Left renal pelvis (tissue), 4 donors: ENCODE data around the gene OPN3. TPM values are rescaled to one million over a fixed set of nuclear protein-coding genes. Genes with fewer than 3 reads are reported as not detected.

Experiments used
- DNase-seq, 4 donors: peaks; one replicate each; pipeline ENCODE4 v3.0.0-alpha.2; 2013; ENCODE audit warnings: low read depth in 4 of 4, low spot score in 3 of 4
- polyA plus RNA-seq, 4 donors: library from polyadenylated mRNA; unstranded; fragments of 120-200 nt; gene quantifications; one replicate each; pipeline ENCODE4 v1.2.1, GENCODE V29; 2013; ENCODE audit not compliant: insufficient read length in 4 of 4

OPN3 gene
- polyA plus RNA-seq, 4 donors: 21.1 to 50.5 (median 47.0) TPM

DNA sequence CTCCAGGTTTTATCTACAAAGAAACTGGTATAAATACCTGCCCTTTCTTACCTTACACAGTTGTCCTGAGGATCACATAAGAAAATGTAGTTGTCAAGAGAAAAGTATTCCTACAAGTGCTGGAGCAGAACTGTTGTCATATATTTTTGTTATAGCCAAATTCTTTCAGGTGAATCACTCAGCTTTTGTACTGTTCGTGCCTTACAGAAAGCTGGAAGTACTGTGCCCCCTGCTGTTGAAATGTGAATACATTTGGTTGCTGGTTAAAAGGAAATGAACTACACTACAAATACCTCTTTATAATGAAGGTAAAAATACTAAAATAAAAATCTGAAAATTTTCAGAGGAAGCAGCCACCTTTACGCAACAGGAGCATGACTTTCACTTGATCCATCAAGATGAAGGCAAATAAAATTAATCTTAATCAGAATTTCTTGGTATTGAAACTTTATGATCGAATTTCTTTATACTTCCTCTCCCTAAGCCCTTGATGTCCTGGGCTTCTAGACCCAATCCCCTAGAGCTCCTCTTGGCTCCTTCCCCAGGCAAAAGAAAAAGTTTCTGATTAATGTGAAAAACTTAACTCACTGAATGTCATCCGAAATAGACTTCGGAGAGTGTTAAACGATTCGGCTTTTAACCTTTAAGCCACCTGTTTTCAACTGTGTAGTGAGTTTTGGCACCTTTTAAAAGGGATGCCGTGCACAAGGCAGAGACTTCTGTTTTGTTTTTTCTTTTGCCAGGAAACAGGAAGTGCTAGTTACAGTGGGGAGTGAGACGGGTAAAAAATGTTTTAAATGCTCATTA is 12.5 kb downstream of the OPN3 start:
- no peak for DNase-seq

DNA sequence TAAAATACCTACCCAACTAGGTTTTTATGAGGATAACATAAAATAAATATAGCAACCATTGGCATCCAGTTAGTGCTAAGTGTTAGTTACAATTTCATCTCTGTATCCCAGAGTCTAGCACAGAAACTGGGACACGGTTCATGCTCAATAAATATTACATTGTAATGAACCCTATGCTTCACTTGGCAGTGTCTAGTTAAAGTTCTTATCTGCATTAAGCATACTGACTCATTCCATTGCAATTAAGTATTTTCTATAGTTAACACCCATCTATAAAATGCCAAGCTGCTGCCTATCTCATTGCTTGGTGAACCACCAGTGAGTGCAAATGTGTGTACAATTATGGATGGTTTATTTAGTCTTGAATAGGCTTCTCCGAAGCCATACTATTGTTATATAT is 15.2 kb downstream of the OPN3 start:
- DNase-seq: no peak

DNA sequence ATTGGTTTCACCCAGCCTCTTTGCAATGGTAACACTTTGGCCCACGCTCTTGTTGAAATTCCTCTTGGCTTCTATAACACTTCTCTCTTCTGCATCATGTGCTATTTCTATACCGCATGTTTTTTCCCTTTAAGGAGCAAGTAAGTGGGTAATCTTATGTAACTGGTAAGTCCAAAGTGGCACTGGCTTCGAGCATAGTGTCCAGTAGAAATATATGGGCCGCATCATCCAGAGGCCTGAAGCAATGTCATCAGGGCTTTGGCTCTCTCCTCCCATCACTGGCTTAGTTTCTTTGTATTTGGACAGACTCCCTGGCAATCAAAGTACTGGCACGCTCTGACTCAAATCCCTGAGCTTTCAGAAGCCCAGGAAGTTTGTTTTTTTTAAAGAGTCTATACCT is 17.5 kb downstream of the OPN3 start:
- DNase-seq: no peak

DNA sequence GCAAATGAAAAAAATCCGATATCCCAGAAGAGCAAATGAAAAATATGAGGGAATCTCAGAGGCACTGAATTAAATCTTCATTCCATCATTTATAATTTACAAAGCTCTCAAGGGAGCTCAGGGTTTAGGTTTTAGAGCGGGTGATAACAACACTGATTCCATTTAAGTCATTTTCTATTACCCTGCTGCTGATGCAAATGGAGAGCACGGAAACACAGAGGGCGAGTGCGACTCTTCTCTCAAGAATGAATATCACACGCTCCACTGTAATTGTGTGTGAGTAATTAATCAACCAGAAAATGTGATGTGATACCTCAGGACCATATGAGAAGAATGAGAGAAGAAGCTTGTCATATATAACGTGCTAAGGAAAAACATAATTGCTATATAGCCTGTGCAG is 22.7 kb downstream of the OPN3 start:
- no peak for DNase-seq

DNA sequence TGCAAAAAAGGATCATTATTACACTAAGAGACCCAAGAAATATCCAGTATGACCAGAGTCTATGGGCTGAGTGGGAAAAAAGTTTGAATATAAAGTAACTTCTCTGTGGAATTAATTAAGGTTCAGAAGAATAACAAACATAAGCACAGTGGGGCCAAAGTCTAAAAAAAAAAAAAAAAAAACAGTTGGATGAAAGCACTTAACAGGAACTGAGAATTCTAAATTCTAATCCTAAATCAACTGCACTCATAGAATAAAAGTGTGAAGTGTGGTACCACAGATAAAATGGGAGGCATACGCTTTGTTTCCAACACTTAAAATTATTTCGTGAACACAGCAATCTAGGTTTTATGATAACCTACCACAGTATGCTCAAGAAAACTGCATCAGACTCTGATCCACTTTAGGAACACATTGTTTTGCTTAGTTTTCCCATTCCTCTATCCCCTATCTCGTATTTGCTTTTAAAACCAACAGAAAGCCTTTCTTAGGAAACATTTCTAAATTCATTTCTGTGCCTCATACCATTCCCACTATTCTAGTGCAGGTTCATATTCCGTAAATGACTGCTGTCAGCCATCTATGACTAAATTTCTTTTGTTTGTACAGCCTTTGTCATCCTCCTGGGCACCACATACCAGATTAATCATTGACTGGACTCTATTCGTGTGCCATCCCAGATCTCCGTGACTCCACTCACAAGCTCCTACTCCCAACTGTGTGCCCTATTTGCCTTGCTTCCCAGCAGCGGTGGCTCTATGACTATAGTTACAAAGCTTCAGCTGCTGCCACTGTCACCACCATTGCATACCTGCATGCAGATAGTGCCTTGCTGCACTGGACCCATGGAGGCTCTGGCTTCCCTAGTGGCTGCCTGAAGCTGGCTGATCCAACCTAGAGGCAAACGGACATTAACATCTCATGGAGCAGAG is 24.9 kb downstream of the OPN3 start:
- no peak for DNase-seq

DNA sequence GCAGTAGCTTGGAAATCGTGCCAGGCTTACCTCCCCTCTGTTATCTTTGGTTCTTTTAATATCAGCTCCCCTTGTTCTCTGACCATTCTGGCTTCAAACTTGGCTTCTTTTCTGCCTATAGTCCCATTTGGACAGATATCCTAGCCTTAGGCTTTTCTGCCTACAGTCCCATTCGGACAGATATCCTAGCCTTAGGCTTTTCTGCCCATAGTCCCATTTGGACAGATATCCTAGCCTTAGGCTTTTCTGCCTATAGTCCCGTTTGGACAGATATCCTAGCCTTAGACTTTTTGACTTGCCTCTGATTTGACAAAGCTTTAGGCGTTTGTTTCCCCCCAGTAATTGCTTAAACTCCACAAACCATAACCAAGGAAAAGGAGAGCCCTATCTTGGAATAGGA is 25.6 kb downstream of the OPN3 start:
- no peak for DNase-seq

DNA sequence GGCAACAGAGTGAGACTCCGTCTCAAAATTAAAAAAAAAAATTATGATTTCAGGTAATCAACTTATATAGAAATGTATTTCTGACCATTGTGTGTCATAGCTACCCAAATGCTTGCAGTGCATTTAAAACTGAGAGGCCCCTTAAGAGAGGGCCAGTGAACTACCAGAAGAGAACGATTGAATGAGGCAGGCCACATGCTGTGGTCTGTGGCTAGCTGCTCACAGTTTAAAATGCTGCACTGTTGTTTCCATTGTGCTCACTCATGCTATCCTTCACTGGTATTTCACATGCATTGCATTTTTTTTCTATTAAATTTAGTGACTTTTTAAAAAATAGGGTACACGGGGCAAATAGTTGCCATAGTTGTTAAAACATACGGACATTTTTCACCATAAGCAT is 26.0 kb downstream of the OPN3 start:
- DNase-seq: no peak

DNA sequence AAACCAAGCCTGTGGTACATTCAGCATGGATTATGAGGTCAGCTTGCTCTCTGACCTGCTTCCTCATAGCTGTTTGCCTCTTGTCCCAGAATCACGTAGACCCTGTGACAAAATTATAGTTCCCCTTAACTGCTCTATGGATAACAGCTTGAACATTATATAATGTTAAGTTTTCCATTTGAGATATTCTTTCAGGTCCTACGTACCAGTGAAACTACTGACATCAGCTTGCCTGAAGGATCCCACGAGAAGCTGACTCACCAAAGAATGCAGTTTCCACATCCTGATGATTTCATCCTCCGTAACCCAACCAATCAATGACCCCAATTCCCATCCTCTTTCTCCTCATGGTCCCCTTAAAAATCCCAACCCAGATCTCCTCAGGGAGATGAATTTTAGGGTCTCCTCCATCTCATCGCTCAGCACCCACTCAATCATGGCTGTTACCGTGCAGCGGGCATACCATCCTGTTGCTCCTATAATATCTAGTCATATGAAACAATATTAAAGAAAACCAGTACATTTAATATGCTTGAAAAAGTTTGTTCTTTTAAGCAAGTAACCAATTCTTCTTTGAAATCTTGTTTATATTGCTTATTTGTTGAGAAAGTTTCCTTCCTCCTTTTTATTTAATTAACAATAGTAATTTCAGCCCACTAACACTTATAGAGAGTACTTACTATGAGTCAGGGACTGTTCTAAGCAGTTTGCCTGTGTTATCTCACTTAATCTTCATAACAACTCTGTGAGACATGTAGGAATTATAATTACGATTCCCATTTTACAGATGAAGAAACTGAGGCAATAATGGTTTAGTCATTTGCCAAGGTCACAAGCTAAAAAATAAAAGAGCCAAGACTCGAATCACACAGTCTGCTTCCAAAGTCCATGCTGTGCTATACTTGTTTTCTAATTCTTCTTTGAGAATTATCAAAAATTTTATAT is 27.4 kb downstream of the OPN3 start:
- DNase-seq: no peak

DNA sequence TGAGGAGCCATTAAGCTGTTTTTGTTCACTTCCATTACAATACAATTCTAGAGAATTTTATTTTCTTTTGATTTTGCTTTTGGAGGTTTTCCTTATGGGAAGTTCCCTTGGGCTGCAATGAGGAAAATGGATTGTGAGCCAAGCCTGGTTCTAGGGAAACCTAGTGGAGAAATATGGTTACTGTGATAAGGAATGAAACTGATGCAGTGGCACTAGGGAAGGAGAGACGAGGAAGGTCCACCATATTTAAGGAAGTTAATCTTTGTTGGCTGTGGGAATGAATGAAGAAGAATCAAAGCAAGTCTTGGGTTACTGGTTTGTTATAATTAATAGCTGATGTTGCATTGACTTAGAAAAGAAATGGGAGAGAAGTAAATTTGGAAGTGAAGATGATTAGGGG is 28.4 kb downstream of the OPN3 start:
- no peak for DNase-seq

DNA sequence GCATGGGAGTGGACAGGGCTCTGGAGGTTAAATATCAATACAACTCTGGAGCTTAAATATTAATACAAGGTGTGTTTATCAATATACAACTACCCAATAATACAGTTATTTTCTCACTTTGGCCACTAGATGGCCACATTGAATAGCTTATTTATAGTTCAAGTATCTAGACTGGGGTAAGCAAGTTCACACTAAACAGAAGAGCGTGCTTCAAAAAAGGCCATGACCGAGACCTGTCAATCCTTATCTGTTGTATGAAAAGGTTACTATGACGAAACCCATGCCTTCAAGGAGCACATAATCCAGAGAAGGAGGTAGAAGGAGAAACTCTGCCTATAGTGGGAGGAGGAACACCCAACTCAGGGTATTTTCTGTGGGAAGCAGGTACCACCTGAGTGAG is 29.1 kb downstream of the OPN3 start:
- DNase-seq: peak; percentile 20 to 39 (median 26)

DNA sequence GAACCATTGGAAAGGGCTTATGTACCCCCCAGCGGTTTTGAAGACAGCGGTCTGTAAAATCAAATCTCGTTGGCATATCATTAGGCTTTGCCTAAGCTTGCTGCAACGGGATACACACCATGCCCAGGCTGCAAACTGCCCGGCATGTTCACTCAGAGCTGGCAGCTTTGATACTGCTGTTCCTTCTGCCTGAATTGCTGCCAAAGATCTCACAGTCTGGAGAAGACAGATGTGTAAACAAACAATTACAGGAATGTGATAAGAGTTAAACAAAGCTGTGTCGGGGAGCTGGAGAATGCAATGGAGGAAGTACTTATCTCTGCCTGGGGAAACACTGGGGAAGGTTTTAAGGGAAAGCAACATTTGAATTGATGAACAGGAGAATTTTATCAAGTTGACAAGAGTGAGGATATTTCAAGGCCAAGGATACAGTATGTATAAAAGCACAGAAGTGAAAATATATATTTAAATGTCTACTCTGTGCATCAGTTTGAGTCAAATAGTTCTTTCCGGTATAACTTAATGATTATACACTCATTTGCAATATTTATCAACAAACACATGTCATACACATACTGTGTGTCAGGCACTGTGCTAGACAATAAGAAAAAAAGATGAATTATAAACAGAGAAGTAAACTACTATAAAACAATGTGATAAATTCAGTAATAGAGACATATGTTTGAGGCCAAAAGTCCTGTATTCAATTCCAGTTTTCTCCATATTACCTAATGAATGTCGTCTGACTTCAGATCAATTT is 29.9 kb downstream of the OPN3 start:
- DNase-seq: no peak

DNA sequence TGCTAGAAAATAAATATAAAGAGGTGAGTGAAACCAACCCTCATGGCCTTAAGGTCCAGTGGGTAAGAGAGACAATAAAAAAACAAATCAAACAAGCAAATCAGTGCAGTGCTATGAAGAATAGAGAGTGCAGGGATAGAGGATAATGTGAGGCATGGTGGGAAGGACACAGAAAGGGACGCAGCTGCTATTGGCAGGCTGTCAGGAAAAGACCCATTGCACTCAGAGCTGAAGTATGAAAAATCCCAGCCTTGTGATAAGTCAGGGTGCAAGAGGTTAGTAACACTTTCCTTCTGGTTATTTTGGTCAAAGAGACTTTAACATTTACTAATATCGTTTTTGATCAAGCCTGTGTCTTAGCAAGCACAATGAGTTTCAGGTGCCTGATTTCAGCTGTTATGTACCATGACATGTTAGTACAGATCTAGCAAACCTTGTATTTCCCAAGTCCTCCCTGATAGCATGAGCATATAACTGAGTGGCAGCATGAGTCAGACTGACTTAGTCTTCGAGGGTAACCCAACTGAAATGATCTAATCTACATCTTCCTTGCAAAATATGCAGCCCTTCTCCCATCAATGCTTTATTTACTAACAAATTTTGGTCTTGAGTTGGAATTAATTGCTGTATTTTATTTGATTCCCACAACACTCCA is 31.7 kb downstream of the OPN3 start:
- no peak for DNase-seq

DNA sequence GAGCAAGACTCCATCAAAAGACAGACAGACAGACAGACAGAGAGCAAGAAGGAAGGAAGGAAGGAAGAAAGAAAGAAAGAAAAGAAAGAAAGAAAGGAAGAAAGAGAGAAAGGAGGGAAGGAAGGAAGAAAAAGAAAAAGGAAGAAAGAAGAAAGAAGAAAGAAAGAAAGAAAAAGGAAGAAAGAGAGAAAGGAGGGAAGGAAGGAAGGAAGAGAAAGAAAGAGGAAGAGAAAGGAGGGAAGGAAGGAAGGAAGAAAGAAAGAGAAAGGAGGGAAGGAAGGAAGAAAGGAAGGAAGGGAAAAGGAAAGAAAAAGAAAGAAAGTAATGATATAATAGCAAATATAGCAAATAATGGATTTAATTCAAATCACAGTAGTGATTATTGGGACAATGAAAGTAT is 32.7 kb downstream of the OPN3 start:
- no peak for DNase-seq

DNA sequence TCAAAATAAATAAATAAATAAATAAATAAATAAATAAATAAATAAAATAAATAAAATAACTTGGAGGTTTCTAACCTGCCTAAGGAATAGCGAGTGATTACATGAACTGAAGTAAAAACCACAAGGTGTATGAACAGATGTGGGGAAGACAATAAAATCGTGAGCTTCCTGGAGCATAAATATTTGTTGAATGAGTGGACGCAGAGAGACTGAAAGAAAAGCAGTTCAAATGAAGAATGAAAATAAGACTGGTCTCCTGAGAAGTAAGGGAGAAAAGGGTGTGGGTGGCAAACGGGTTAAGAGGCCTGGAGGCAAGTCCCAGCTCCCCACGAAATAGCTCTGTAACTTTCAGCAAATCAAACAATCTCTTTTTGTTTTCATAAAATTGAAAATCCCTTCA is 33.6 kb downstream of the OPN3 start:
- DNase-seq: no peak

DNA sequence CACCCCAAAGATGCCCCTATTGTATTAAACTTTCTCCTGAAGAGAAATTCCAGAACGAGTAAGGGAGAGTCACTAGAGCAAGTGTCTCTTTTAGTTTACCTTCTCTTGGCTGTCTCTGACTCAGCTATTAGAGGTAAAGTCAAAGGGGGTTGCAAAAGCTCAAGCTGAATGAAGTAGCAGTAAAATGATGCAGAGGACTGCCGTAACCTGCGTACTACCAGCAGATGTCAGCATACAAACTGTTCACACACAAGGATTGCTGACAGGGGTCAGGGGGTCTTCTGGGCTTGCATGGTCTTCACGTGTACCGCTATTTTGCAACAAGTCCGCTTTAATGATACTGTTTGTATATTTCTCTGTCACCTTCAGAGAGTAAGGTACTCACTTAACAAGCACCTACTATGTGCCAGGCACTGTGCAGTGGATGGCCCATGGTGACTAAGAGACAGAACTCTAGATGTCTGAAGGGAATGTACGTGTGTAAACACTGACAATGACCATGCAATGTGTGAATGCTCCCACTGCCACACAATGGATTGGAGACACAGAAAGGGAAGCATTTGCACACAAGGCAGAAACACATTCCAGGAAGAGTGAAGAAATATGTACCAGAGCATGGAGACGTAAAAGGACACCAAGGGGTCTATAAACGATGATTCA is 34.9 kb downstream of the OPN3 start:
- DNase-seq: no peak

DNA sequence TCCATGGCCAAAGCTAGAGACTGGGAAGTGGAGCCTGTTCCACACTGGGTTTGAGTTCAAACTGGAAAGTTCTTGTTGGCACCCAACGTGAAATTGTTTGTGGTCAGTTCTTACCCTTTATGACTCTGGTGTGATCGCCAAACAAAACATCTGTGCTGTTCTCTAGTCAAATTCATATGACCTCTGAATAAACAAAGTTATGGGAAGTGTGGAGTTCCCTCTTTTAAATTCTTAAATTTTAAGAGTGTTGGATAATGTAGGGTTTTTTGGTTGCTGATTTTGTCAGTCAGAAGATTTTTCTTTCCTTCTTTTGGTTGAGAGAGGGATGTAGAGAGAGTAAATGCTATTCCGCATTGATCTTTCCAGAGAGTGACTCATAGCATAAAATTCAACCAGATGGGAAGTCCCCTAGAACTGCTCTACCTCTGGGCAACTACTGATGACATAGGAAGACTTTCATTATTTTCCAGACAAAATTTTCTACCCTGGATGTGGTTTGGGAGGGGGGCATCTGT is 36.4 kb downstream of the OPN3 start:
- DNase-seq: no peak

DNA sequence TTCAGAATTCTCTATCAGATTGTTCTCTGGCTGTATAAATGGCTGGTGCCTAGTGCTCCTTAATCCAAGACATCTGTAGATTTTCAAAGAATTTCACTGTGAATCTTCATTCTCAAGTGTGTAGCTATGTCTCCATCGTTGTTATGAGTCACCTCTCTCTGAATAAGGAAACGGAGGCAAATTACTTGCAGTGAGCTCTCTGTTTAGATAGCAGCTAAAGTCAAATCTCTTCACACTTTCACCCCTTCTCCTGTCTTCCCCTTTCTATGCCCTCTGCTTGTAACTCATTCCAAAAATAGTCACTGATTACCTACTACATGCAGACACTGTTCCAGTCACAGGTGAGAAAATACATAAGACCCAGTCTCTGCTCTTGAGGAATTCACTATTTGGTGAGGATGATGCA is 39.7 kb downstream of the OPN3 start:
- DNase-seq: no peak

DNA sequence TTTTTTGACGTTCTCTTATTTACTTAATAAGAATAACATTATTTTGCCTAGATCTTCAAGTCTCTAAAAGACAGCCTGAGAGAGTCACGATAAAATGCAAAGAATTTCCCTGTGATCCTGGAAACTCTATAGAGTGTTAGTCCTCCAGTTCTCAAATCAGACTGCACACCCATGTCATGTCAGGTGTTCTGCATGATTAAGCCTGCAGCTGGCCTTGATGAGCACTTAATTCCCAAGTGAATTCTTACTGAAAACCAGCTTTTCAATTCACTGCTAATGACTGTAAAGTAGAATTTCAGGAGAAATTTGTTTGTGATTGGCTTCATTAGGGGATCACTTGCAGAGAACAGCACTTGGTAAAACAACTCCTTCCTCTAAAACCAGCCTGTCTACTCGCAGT is 41.9 kb downstream of the OPN3 start:
- DNase-seq: no peak

DNA sequence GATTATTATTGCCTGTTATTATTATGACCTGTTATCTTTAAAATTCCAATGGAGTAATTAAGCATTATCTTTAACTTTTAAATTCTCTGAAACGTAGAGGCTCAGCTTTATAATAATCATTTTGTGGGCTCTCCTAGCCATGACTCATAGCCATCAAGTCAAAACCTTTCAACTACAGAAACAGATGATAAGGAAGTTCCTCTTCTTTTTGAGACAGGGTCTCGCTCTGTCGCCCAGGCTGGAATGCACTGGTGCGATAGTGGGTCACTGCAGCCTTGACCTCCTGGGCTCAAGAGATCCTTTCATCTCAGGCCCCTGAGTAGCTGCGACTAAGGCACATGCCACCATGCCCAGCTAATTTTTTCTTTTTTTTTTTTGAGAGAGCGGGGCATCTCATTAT is 43.5 kb downstream of the OPN3 start:
- DNase-seq: no peak
